Natural killer cell (primary cell): Measurements from ENCODE around the gene DUSP1. TPM values are rescaled to one million over a fixed set of nuclear protein-coding genes. Genes with fewer than 3 reads are reported as not detected.

ENCODE experiments used
- ATAC-seq, 3 donors: fragments of 150-1000 bp in 2 of 3; fragments of 200-7000 bp in 1 of 3; cut with Tn5 transposase; 1 replicate in 1 of 3; 2 replicates in 2 of 3; pipeline ENCODE4 v1.10.0; 2021; ENCODE audit warnings: mild to moderate bottlenecking in 2 of 3, moderate library complexity in 2 of 3
- DNase-seq, 2 donors: peaks; one replicate each; pipeline versions ENCODE4 v3.0.0 to v3.0.0-alpha.2; 2013 to 2021; ENCODE audit warnings: mixed read lengths in 1 of 2
- H3K27ac ChIP-seq: one replicate; pipeline ENCODE4 v1.5.1; 2013; ENCODE audit warnings: mild to moderate bottlenecking, low read length
- H3K27me3 ChIP-seq: one replicate; pipeline ENCODE4 v1.6.1; 2013; ENCODE audit warnings: low read length; ENCODE audit not compliant: control insufficient read depth, insufficient read depth
- H3K36me3 ChIP-seq: one replicate; pipeline ENCODE4 v1.6.1; 2013; ENCODE audit warnings: low read length; ENCODE audit not compliant: control insufficient read depth, insufficient read depth
- H3K4me1 ChIP-seq: one replicate; pipeline ENCODE4 v1.6.1; 2013; ENCODE audit warnings: low read length; ENCODE audit not compliant: control insufficient read depth, insufficient read depth
- H3K4me3 ChIP-seq: one replicate; pipeline ENCODE4 v1.5.1; 2013; ENCODE audit warnings: low read length
- H3K9me3 ChIP-seq: one replicate; pipeline ENCODE4 v1.6.1; 2013; ENCODE audit warnings: low read length; ENCODE audit not compliant: control insufficient read depth, insufficient read depth
- H3K27ac Mint-ChIP-seq, 2 donors: one replicate each; pipeline ENCODE4 v1.8.0; 2022; ENCODE audit warnings: mild to moderate bottlenecking in 2 of 2, mixed read lengths in 2 of 2, moderate library complexity in 1 of 2
- H3K27me3 Mint-ChIP-seq, 2 donors: one replicate each; pipeline ENCODE4 v1.8.0; 2022; ENCODE audit warnings: low read depth in 2 of 2, mixed read lengths in 2 of 2
- H3K36me3 Mint-ChIP-seq: one replicate; pipeline ENCODE4 v1.8.0; 2022; ENCODE audit warnings: mixed read lengths
- H3K4me1 Mint-ChIP-seq, 2 donors: one replicate each; pipeline ENCODE4 v1.8.0; 2022; ENCODE audit warnings: mixed read lengths in 2 of 2
- H3K4me3 Mint-ChIP-seq: one replicate; pipeline ENCODE4 v1.8.0; 2022; ENCODE audit warnings: mild to moderate bottlenecking, moderate library complexity, mixed read lengths
- H3K9me3 Mint-ChIP-seq, 2 donors: one replicate each; pipeline ENCODE4 v1.8.0; 2022; ENCODE audit warnings: mixed read lengths in 2 of 2
- CTCF ChIP-seq: fragments of 200-600 bp; IDR thresholded peaks from one replicate; pipeline ENCODE4 v1.8.0; 2022; ENCODE audit warnings: antibody characterized with exemption
- WGBS: methylation state at CpG from one replicate; pipeline ENCODE4 v1.1.7; 2013; ENCODE audit warnings: missing lambda C conversion rate; ENCODE audit not compliant: insufficient coverage; 5-methylcytosine and 5-hydroxymethylcytosine counted together
- intact Hi-C: fragments of 100-400 bp; cut with micrococcal nuclease; formaldehyde crosslinking; loops from one replicate; pipeline ENCODE4 v1.14.2; 2022
- total RNA-seq, 4 donors: library from RNA; stranded (reverse); fragments of 120-200 nt in 1 of 4; gene quantifications; one replicate each; pipeline versions ENCODE4 v1.2.3 to v1.2.4, GENCODE V29; 2013 to 2022

The DUSP1 gene
- total RNA-seq, 3 donors from 2014 or later (not counting 1 experiment from before 2014, with no cell fraction given) = 1,579 to 2,725 (median 2,168) TPM

- Histone ChIP-seq H3K36me3 (no peaks in the 10 kb centered on the region), H3K4me3 (no peak overlapping the region), H3K27me3 (peaks cover 21% of the 10 kb centered on the region), H3K9me3 (no peaks in the 10 kb centered on the region), H3K27ac (no peak overlapping the region), H3K4me1 (peaks cover 29% of the 10 kb centered on the region)
- DNase-seq (no peak), ATAC-seq (no peak)
- Mint-ChIP-seq H3K36me3 (no peaks in the 10 kb centered on the region), H3K27me3 (peaks cover 57 to 67% of the 10 kb centered on the region in 2 donors), H3K9me3 (no peaks in the 10 kb centered on the region), H3K4me3 (no peak overlapping the region), H3K4me1 (peaks cover 17 to 23% of the 10 kb centered on the region in 2 donors), H3K27ac (no peak overlapping the region)
- WGBS = 54% methylated on average over 1 of the region's 2 CpGs
- intact Hi-C loops = loop anchor here (2.0 to 5.0 kb wide), 3 partner anchors 41 to 129 kb away; no protein-coding TSS in a partner anchor
- TF ChIP-seq CTCF = no peak
Observed at GRCh38 chr5:172723508-172723907, 47.5 kb downstream of the DUSP1 start.

GRCh38 chr5:172722327-172722815, 48.6 kb downstream of the DUSP1 start:
- no peaks in the 10 kb centered on the region for H3K36me3 Mint-ChIP-seq
- peaks cover 21% of the 10 kb centered on the region for H3K27me3 ChIP-seq
- peaks cover 32% of the 10 kb centered on the region for H3K4me1 ChIP-seq
- no peak overlapping the region for H3K4me3 ChIP-seq
- H3K27me3 Mint-ChIP-seq = peaks cover 51 to 56% of the 10 kb centered on the region in 2 donors
- TF ChIP-seq CTCF = no peak
- H3K4me1 Mint-ChIP-seq = peaks cover 20 to 25% of the 10 kb centered on the region in 2 donors
- peak overlapping the region; percentile 83 for H3K4me3 Mint-ChIP-seq
- no peaks in the 10 kb centered on the region for H3K9me3 Mint-ChIP-seq
- no peaks in the 10 kb centered on the region for H3K36me3 ChIP-seq
- WGBS = 30% methylated on average over 12 of the region's 12 CpGs
- peak overlapping the region; percentile 65 to 76 for H3K27ac Mint-ChIP-seq
- DNase-seq (peak; percentile 49 to 83), ATAC-seq (peak; percentile 89 to 100 (median 94))
- H3K27ac ChIP-seq = peak overlapping the region; percentile 51
- no peaks in the 10 kb centered on the region for H3K9me3 ChIP-seq
- intact Hi-C loops = loop anchor here (2.0 to 5.0 kb wide), 3 partner anchors 42 to 130 kb away; no protein-coding TSS in a partner anchor

- Histone ChIP-seq H3K36me3 (no peaks in the 10 kb centered on the region), H3K9me3 (no peaks in the 10 kb centered on the region), H3K4me1 (peaks cover 38% of the 10 kb centered on the region), H3K27me3 (peaks cover 21% of the 10 kb centered on the region), H3K27ac (peak overlapping the region; percentile 17), H3K4me3 (no peak overlapping the region)
- intact Hi-C loops = loop anchor here (2.0 to 5.0 kb wide), 3 partner anchors 43 to 131 kb away; no protein-coding TSS in a partner anchor
- peaks cover 52 to 53% of the 10 kb centered on the region in 2 donors for H3K27me3 Mint-ChIP-seq
- DNase-seq = no peak
- TF ChIP-seq CTCF = no peak
- peak overlapping the region; percentile 83 for H3K4me3 Mint-ChIP-seq
- H3K4me1 Mint-ChIP-seq = peaks cover 26 to 32% of the 10 kb centered on the region in 2 donors
- 72% methylated on average over 17 of the region's 17 CpGs for WGBS
- no peaks in the 10 kb centered on the region for H3K9me3 Mint-ChIP-seq
- ATAC-seq = peak; percentile 16 to 39 (median 24)
- peak overlapping the region; percentile 65 to 76 for H3K27ac Mint-ChIP-seq
- no peaks in the 10 kb centered on the region for H3K36me3 Mint-ChIP-seq
Observed at GRCh38 chr5:172721455-172722326, 49.3 kb downstream of the DUSP1 start.
